OCI-LY1 (cell line): ENCODE measurements around the gene BBS9.
"Not testable (repeated sequence)": the region's sequence is repeated elsewhere in the genome, so short reads cannot be mapped to it uniquely, and the experiment has no call there.

Experiments
- H2AFZ ChIP-seq: fragments of 200-600 bp; sonication (generic), shearing (Covaris generic); 2 replicates; pipeline ENCODE4 v1.6.0; 2014; ENCODE audit warnings: antibody characterized with exemption, mild to moderate bottlenecking, low read length
- H3F3A ChIP-seq: fragments of 200-600 bp; sonication (generic), shearing (Covaris generic); 2 replicates; pipeline ENCODE4 v1.6.0; 2014; ENCODE audit warnings: mild to moderate bottlenecking, antibody characterized with exemption, low read length, moderate library complexity; ENCODE audit not compliant: insufficient read depth
- H3K27ac ChIP-seq: fragments of 200-600 bp; sonication (generic); 2 replicates; pipeline ENCODE4 v1.5.1; 2014; ENCODE audit warnings: low read length, mixed run types, mild to moderate bottlenecking, low read depth; ENCODE audit not compliant: poor library complexity, severe bottlenecking
- H3K27me3 ChIP-seq: fragments of 200-600 bp; sonication (generic); 2 replicates; pipeline ENCODE4 v1.6.0; 2014; ENCODE audit warnings: antibody characterized with exemption, mild to moderate bottlenecking, low read length, moderate library complexity; ENCODE audit not compliant: insufficient read depth
- H3K36me3 ChIP-seq: fragments of 200-600 bp; sonication (generic); 2 replicates; pipeline ENCODE4 v1.6.1; 2014; ENCODE audit warnings: mild to moderate bottlenecking, antibody characterized with exemption, low read length, moderate library complexity, mixed read lengths; ENCODE audit not compliant: insufficient read depth
- H3K4me1 ChIP-seq: fragments of 200-600 bp; sonication (generic); 2 replicates; pipeline ENCODE4 v1.5.1; 2014; ENCODE audit warnings: mild to moderate bottlenecking, low read length, moderate library complexity; ENCODE audit not compliant: insufficient read depth, severe bottlenecking
- H3K4me2 ChIP-seq: fragments of 200-600 bp; sonication (generic), shearing (Covaris generic); 2 replicates; pipeline ENCODE4 v1.6.1; 2014; ENCODE audit warnings: low read length
- H3K4me3 ChIP-seq: fragments of 200-600 bp; sonication (generic); 2 replicates; pipeline ENCODE4 v1.5.1; 2014; ENCODE audit warnings: low read length, low read depth, mild to moderate bottlenecking, mixed read lengths; ENCODE audit not compliant: poor library complexity, severe bottlenecking
- H3K79me2 ChIP-seq: fragments of 200-600 bp; shearing (Covaris generic); 2 replicates; pipeline ENCODE4 v1.6.1; 2016; ENCODE audit warnings: mixed run types, low read length, mixed read lengths; ENCODE audit not compliant: insufficient read depth
- H3K9ac ChIP-seq: fragments of 200-600 bp; sonication (generic), shearing (Covaris generic); 2 replicates; pipeline ENCODE4 v1.6.1; 2014; ENCODE audit warnings: mild to moderate bottlenecking, low read length, mixed read lengths
- H3K9me2 ChIP-seq: fragments of 200-600 bp; sonication (generic), shearing (Covaris generic); 2 replicates; pipeline ENCODE4 v1.6.1; 2014; ENCODE audit warnings: low read depth, mild to moderate bottlenecking, low read length, mixed read lengths
- H3K9me3 ChIP-seq: fragments of 200-600 bp; shearing (Covaris generic); 2 replicates; pipeline ENCODE4 v1.6.1; 2014; ENCODE audit warnings: low read length, mixed read lengths
- H4K20me1 ChIP-seq: fragments of 200-600 bp; sonication (generic), shearing (Covaris generic); 2 replicates; pipeline ENCODE4 v1.6.0; 2016; ENCODE audit warnings: mild to moderate bottlenecking, low read length; ENCODE audit not compliant: insufficient read depth
- CTCF ChIP-seq: fragments of 200-600 bp; sonication (generic), shearing (Covaris generic); IDR thresholded peaks from 2 replicates; pipeline ENCODE4 v1.5.1; 2017; ENCODE audit warnings: mild to moderate bottlenecking, antibody characterized with exemption, low read length, moderate library complexity, mixed read lengths
- EZH2 ChIP-seq: fragments of 200-600 bp; sonication (generic), shearing (Covaris generic); IDR thresholded peaks from 2 replicates; pipeline ENCODE4 v1.8.0; 2017; ENCODE audit warnings: borderline replicate concordance, mixed run types, mild to moderate bottlenecking, antibody characterized with exemption, low read length, moderate library complexity, mixed read lengths

BBS9 gene

GRCh38 chr7:33299425-33299824 lies 170.1 kb downstream of the BBS9 start:
- H3K9ac ChIP-seq: no peak overlapping the region
- H4K20me1 ChIP-seq: no peaks in the 10 kb centered on the region
- H3K4me1 ChIP-seq: no peaks in the 10 kb centered on the region
- H3K4me3 ChIP-seq: no peak overlapping the region
- H2AFZ ChIP-seq: no peak overlapping the region
- no peaks in the 10 kb centered on the region for H3K36me3 ChIP-seq
- no peaks in the 10 kb centered on the region for H3K79me2 ChIP-seq
- H3K4me2 ChIP-seq: no peak overlapping the region
- H3K27me3 ChIP-seq: no peaks in the 10 kb centered on the region
- no peak overlapping the region for H3K27ac ChIP-seq
- TF ChIP-seq EZH2: no peak
- no peak for TF ChIP-seq CTCF
- peaks cover 9% of the 10 kb centered on the region for H3K9me3 ChIP-seq
- H3F3A ChIP-seq: no peaks in the 10 kb centered on the region
- no peaks in the 10 kb centered on the region for H3K9me2 ChIP-seq

DNA sequence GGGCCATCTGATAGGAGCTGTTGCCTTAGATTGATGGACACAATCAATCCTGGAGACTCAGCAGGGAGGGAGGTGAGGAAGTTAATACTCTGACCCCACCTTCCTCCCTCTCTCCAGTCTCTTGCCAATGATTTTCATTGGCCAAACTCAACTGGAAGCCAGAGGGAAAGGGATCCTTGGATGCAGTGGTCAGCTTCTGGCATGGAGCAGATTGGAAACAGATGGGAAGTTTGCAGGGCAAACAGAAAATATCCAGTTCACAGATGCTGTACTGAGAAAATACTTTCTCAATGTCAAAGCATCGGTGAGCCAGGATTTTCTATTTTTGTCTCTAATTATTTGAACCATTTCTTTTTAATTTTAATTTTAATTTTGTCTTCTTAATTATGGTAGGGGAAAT lies 170.8 kb downstream of the BBS9 start:
- TF ChIP-seq CTCF: no peak
- no peak for TF ChIP-seq EZH2
- H3K36me3 ChIP-seq: no peaks in the 10 kb centered on the region
- H3K9ac ChIP-seq: no peak overlapping the region
- H3K4me2 ChIP-seq: no peak overlapping the region
- H3K9me3 ChIP-seq: peaks cover 9% of the 10 kb centered on the region
- no peaks in the 10 kb centered on the region for H4K20me1 ChIP-seq
- no peak overlapping the region for H2AFZ ChIP-seq
- no peak overlapping the region for H3K27ac ChIP-seq
- no peaks in the 10 kb centered on the region for H3K79me2 ChIP-seq
- no peaks in the 10 kb centered on the region for H3K9me2 ChIP-seq
- H3K27me3 ChIP-seq: no peaks in the 10 kb centered on the region
- no peaks in the 10 kb centered on the region for H3F3A ChIP-seq
- no peaks in the 10 kb centered on the region for H3K4me1 ChIP-seq
- H3K4me3 ChIP-seq: no peak overlapping the region

DNA sequence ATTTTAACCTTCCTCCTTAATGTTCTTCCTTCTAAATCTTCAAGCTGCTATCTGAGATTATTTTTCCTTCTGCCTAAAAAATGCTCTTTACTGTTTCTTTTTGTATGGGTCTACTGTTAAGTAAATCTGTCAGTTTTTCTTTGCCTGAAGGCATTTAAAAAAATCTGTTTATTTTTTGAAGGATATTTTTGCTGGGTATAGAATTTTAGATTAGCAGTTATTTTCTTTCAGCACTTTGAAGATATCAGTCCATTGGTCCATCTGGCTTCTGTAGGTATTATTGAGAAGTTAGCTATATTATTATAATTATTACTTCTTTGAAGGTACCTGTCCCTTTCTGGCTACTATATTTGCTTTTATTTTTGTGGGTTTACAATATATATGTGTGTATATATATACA lies 171.4 kb downstream of the BBS9 start:
- Histone ChIP-seq H4K20me1 (no peaks in the 10 kb centered on the region), H3K27ac (no peak overlapping the region), H3K9ac (no peak overlapping the region), H3K27me3 (no peaks in the 10 kb centered on the region), H3K36me3 (no peaks in the 10 kb centered on the region), H3K9me3 (peaks cover 9% of the 10 kb centered on the region), H3F3A (no peaks in the 10 kb centered on the region), H3K4me3 (no peak overlapping the region), H3K79me2 (no peaks in the 10 kb centered on the region), H3K4me1 (no peaks in the 10 kb centered on the region), H2AFZ (no peak overlapping the region), H3K9me2 (no peaks in the 10 kb centered on the region), H3K4me2 (no peak overlapping the region)
- TF ChIP-seq EZH2 (no peak), CTCF (no peak)

- H3K36me3 ChIP-seq, H3K9ac ChIP-seq, H3K9me3 ChIP-seq, H3K9me2 ChIP-seq, H4K20me1 ChIP-seq, H3K4me1 ChIP-seq, H3K4me3 ChIP-seq, H3F3A ChIP-seq, H2AFZ ChIP-seq, H3K79me2 ChIP-seq, H3K4me2 ChIP-seq, H3K27ac ChIP-seq, H3K27me3 ChIP-seq: not testable (repeated sequence)
These were observed 174.7 kb downstream of the BBS9 start for GRCh38 chr7:33303978-33304557.
